Measurements from ENCODE around the gene ERGIC1. TPM values are rescaled to one million over a fixed set of nuclear protein-coding genes. Genes with fewer than 3 reads are reported as not detected.

ERGIC1 gene
- total and polyA plus RNA-seq, 8 donors: 54.8 to 101 (median 75.6) TPM

DNA sequence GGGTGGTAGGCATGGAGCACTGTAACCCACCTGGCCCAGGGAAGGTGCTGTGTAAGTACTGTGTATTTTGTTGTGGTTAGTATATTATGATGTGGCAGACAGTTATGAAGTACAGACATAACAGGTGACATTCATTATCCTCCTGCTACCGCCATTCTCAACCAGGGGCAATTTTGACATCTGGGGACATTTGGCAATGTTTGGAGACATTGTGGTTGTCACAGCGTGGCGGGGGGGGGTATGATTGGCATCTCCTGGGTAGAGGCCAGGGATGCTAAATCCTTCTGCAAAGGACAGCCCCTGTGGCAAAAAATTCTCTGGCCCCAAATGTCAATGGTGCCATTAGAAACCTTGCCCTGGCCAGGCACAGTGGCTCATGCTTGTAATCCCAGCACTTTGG is 115.4 kb downstream of the ERGIC1 start:
- TF ChIP-seq, protein P1, sequence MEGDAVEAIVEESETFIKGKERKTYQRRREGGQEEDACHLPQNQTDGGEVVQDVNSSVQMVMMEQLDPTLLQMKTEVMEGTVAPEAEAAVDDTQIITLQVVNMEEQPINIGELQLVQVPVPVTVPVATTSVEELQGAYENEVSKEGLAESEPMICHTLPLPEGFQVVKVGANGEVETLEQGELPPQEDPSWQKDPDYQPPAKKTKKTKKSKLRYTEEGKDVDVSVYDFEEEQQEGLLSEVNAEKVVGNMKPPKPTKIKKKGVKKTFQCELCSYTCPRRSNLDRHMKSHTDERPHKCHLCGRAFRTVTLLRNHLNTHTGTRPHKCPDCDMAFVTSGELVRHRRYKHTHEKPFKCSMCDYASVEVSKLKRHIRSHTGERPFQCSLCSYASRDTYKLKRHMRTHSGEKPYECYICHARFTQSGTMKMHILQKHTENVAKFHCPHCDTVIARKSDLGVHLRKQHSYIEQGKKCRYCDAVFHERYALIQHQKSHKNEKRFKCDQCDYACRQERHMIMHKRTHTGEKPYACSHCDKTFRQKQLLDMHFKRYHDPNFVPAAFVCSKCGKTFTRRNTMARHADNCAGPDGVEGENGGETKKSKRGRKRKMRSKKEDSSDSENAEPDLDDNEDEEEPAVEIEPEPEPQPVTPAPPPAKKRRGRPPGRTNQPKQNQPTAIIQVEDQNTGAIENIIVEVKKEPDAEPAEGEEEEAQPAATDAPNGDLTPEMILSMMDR (IDR thresholded peaks at IDR 0.05): no peak
- H3K27me3 ChIP-seq: no peaks in the 10 kb centered on the region
- no peaks in the 10 kb centered on the region for H3K9me3 ChIP-seq
- no peak overlapping the region for H3K4me3 ChIP-seq
- peaks cover 0 to 21% (median 0%) of the 10 kb centered on the region in 3 donors for H3K36me3 ChIP-seq
- no peak for ATAC-seq
- 92 to 94% methylated on average over 3 of the region's 3 CpGs for WGBS, 2 donors
- no peak for FAIRE-seq
- no peak overlapping the region for H3K27ac ChIP-seq
- no peak for DNase-seq
- intact Hi-C loops (cut with DNase I): no loop called here
- no peaks in the 10 kb centered on the region for H3K4me1 ChIP-seq

DNA sequence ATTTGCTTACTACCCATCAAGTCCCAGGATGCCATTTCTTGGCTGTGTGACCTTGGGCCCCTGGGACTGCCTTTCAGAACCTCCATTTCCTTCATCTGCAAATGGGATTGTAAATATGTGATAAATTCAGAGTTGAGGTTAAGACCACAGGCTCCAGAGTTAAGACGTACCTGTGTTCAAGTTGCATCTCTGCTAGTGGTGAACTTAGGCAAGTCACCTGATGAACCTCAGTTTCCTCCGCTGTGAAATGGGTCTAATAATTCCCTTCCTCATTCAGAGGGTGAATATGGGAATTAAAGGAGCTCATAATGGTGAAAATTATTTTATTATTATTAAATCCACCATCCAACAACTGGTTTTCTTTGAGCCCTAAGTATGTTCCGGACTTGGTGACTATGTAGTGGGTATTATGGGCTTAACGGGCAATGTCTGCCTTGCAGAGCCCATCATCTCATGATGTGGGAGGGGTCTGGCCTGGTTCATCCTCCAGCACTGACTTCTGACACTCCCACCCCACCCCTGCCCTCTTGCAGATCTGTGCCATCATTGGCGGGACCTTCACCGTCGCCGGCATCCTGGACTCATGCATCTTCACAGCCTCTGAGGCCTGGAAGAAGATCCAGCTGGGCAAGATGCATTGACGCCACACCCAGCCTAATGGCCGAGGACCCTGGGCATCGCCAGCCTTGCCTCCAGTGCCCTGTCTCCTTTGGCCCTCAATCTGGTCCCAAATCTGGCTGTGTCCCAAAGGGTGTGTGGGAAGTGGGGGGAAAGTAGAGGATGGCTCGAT is 116.3 kb downstream of the ERGIC1 start:
- Histone ChIP-seq H3K4me1 (no peaks in the 10 kb centered on the region), H3K36me3 (peaks cover 0 to 21% (median 0%) of the 10 kb centered on the region in 3 donors), H3K27ac (no peak overlapping the region), H3K9me3 (no peaks in the 10 kb centered on the region), H3K27me3 (no peaks in the 10 kb centered on the region), H3K4me3 (no peak overlapping the region)
- DNase-seq (no peak), FAIRE-seq (no peak), ATAC-seq (no peak)
- TF ChIP-seq, protein P1 (IDR thresholded peaks at IDR 0.05): no peak
- intact Hi-C loops (cut with DNase I): no loop called here
- 93 to 98% methylated on average over 12 of the region's 12 CpGs for WGBS, 2 donors

DNA sequence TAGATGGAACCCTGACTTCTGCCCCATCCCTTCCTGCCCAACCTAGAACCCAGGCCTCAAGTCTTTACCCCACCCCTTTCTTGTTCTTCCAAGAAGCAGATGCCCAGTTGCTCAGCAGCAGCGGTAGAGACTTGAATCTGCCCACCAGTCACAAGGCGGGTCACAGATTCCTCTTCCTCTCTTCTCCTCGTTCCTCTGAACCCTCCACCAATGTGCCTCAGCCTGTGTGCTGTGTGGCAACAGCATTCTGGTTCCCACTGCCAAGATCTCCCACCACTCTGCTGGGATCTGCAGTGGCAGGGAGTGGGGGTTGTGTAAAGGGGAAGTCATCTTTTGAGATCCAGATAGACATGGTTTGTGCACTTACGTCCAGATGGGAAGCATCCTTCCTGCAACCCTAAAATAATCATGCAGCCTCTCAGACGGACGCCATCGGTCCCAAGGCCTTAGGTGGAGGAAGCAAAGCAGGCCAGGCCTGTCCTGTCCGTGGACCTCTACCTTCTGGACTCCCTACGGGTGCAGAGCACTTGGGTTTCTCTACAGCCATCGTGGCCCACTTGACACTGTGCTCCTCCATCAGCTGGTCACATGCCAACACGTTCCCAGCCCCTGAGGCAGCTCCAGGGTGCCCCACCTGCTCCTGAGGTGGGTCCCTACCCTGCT is 117.5 kb downstream of the ERGIC1 start:
- H3K27me3 ChIP-seq: no peaks in the 10 kb centered on the region
- no peak overlapping the region for H3K4me3 ChIP-seq
- FAIRE-seq (no peak), ATAC-seq (no peak), DNase-seq (no peak)
- 77 to 84% methylated on average over 11 of the region's 11 CpGs for WGBS, 2 donors
- no peaks in the 10 kb centered on the region for H3K9me3 ChIP-seq
- intact Hi-C loops (cut with DNase I): no loop called here
- no peak overlapping the region for H3K27ac ChIP-seq
- H3K36me3 ChIP-seq: peaks cover 0 to 12% (median 0%) of the 10 kb centered on the region in 3 donors
- TF ChIP-seq, protein P1 (IDR thresholded peaks at IDR 0.05): no peak
- no peaks in the 10 kb centered on the region for H3K4me1 ChIP-seq

DNA sequence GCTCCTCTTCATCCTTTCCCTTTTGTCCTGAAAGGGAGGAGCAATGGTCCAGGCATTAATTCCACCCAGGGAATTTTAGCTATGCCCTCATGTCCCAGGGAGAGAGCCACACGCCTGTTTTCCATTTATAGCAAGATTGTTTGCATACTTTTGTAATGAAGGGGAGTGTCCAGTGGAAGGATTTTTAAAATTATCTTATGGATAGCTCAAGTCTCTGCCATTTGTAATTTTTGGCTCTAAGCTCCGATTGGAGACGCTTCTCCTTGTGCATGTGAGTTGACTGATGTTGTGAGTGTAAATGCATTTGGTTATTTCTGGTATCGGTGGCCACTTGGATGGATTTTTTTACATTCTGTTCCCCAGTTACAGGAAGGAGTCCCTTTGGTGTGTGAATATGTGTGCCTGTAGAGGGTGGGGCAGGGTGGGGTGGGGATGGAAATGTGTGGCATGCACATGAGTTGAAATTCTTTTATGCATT is 118.0 kb downstream of the ERGIC1 start:
- no peaks in the 10 kb centered on the region for H3K27me3 ChIP-seq
- no peak overlapping the region for H3K27ac ChIP-seq
- intact Hi-C loops (cut with DNase I): no loop called here
- no peak for ATAC-seq
- DNase-seq: no peak
- peaks cover 0 to 9% (median 0%) of the 10 kb centered on the region in 3 donors for H3K36me3 ChIP-seq
- 83 to 90% methylated on average over 4 of the region's 4 CpGs for WGBS, 2 donors
- TF ChIP-seq, protein P1 (IDR thresholded peaks at IDR 0.05): no peak
- H3K9me3 ChIP-seq: no peaks in the 10 kb centered on the region
- H3K4me3 ChIP-seq: no peak overlapping the region
- no peaks in the 10 kb centered on the region for H3K4me1 ChIP-seq
- no peak for FAIRE-seq
